H1 (cell line): ENCODE measurements around the gene CNN3. TPM values are rescaled to one million over a fixed set of nuclear protein-coding genes. Genes with fewer than 3 reads are reported as not detected.

Experiments used
- CTCF ChIA-PET: fragments of 300-600 bp; sonication (Branson Sonifier 250); formaldehyde crosslinking; loops from one replicate; lab custom pipeline; 2021; ENCODE audit not compliant: partially characterized antibody; lab: Charles Lee
- POLR2A ChIA-PET: fragments of 300-600 bp; sonication (Branson Sonifier 250); formaldehyde crosslinking; loops from one replicate; lab custom pipeline; 2021; ENCODE audit warnings: inconsistent platforms; ENCODE audit not compliant: partially characterized antibody; lab: Charles Lee
- DNase-seq, 2 experiments: peaks; one replicate each; pipeline versions ENCODE4 v3.0.0 to v3.0.0-alpha.2; 2010 to 2022; ENCODE audit warnings: low spot score in 2 of 2, low read depth in 1 of 2, mixed read lengths in 1 of 2
- FAIRE-seq: peaks from 2 replicates; lab custom pipeline; 2011; peaks lifted over from hg19 to GRCh38; lab: Jason Lieb, UNC
- H2AFZ ChIP-seq: 2 replicates; pipeline ENCODE4 v1.8.1; 2012; ENCODE audit warnings: low read length, inconsistent platforms
- H2AK5ac ChIP-seq: 2 replicates; pipeline ENCODE4 v1.6.1; 2013; ENCODE audit warnings: low read depth, low read length
- H2BK120ac ChIP-seq: replicated peaks from 2 replicates; pipeline ENCODE3; 2013; ENCODE audit warnings: low read depth, low read length, inconsistent platforms
- H2BK12ac ChIP-seq: 2 replicates; pipeline ENCODE4 v1.6.1; 2013; ENCODE audit warnings: low read depth, low read length
- H2BK15ac ChIP-seq: 2 replicates; pipeline ENCODE4 v1.6.1; 2013; ENCODE audit warnings: low read length
- H2BK20ac ChIP-seq: 2 replicates; pipeline ENCODE4 v1.6.1; 2013; ENCODE audit warnings: low read length
- H2BK5ac ChIP-seq: 2 replicates; pipeline ENCODE4 v1.6.1; 2013; ENCODE audit warnings: low read depth, low read length
- H3K14ac ChIP-seq: 2 replicates; pipeline ENCODE4 v1.6.1; 2013; ENCODE audit warnings: inconsistent platforms; ENCODE audit not compliant: insufficient read length
- H3K18ac ChIP-seq: 2 replicates; pipeline ENCODE4 v1.6.1; 2013; ENCODE audit warnings: low read length; ENCODE audit errors: extremely low read depth
- H3K23ac ChIP-seq: 2 replicates; pipeline ENCODE4 v1.6.1; 2013; ENCODE audit warnings: inconsistent platforms; ENCODE audit not compliant: insufficient read length
- H3K23me2 ChIP-seq: 2 replicates; pipeline ENCODE4 v1.6.1; 2013; ENCODE audit warnings: low read depth, low read length
- H3K27ac ChIP-seq: 2 replicates; pipeline ENCODE4 v1.6.1; 2011; ENCODE audit warnings: low read depth, low read length, inconsistent platforms
- H3K27me3 ChIP-seq, 4 experiments: replicated peaks in 1 of 4; 1 replicate in 1 of 4; 2 replicates in 3 of 4; pipeline versions ENCODE4 v1.6.1 to v1.8.1; 2011 to 2013; ENCODE audit warnings: low read length in 3 of 4, mild to moderate bottlenecking in 3 of 4, inconsistent platforms in 2 of 4, mixed read lengths in 2 of 4, moderate library complexity in 1 of 4; ENCODE audit not compliant: control insufficient read depth in 3 of 4, insufficient read depth in 3 of 4; ENCODE audit errors: extremely low read depth in 1 of 4
- H3K36me3 ChIP-seq, 4 experiments: 2 replicates each; pipeline versions ENCODE4 v1.6.1 to v1.8.1; 2011 to 2013; ENCODE audit warnings: mild to moderate bottlenecking in 4 of 4, low read length in 3 of 4, moderate library complexity in 2 of 4, control low read depth in 1 of 4, inconsistent platforms in 1 of 4; ENCODE audit not compliant: insufficient read depth in 4 of 4, control insufficient read depth in 2 of 4
- H3K4ac ChIP-seq: replicated peaks from 2 replicates; pipeline ENCODE3; 2013; ENCODE audit warnings: low read length, low read depth, mixed read lengths, inconsistent platforms; ENCODE audit not compliant: insufficient read length
- H3K4me1 ChIP-seq, 4 experiments: replicated peaks in 1 of 4; 1 replicate in 1 of 4; 2 replicates in 3 of 4; pipeline versions ENCODE4 v1.6.1 to v1.8.1; 2011 to 2013; ENCODE audit warnings: low read length in 3 of 4, inconsistent platforms in 2 of 4, mixed read lengths in 1 of 4; ENCODE audit not compliant: insufficient read depth in 4 of 4, control insufficient read depth in 3 of 4
- H3K4me2 ChIP-seq, 2 experiments: 2 replicates each; pipeline versions ENCODE4 v1.6.1 to v1.8.1; 2011 to 2013; ENCODE audit warnings: low read depth in 2 of 2, low read length in 2 of 2, control low read depth in 1 of 2, inconsistent platforms in 1 of 2, mild to moderate bottlenecking in 1 of 2; ENCODE audit not compliant: insufficient read depth in 1 of 2
- H3K4me3 ChIP-seq, 4 experiments: fragments of 200-600, 300-600 bp in 1 of 4; sonication (generic), shearing (Covaris generic), sonication (Bioruptor Twin) in 1 of 4; 2 replicates each; pipeline versions ENCODE4 v1.5.1 to v1.8.1; 2011 to 2016; ENCODE audit warnings: low read length in 4 of 4, low read depth in 3 of 4, control low read depth in 2 of 4, inconsistent platforms in 2 of 4, mild to moderate bottlenecking in 2 of 4, mixed read lengths in 1 of 4, moderate library complexity in 1 of 4; ENCODE audit not compliant: insufficient read depth in 2 of 4; ENCODE audit errors: extremely low read depth in 1 of 4
- H3K56ac ChIP-seq: replicated peaks from 2 replicates; pipeline ENCODE3; 2013; ENCODE audit warnings: low read depth, mild to moderate bottlenecking, mixed read lengths, low read length, inconsistent platforms; ENCODE audit not compliant: insufficient read length
- H3K79me1 ChIP-seq: 2 replicates; pipeline ENCODE4 v1.6.1; 2013; ENCODE audit warnings: low read depth, low read length, control low read depth
- H3K79me2 ChIP-seq, 2 experiments: 2 replicates each; pipeline versions ENCODE4 v1.6.1 to v1.8.1; 2012 to 2013; ENCODE audit warnings: low read length in 2 of 2, mild to moderate bottlenecking in 2 of 2, inconsistent platforms in 1 of 2; ENCODE audit not compliant: insufficient read depth in 2 of 2, control insufficient read depth in 1 of 2
- H3K9ac ChIP-seq, 4 experiments: replicated peaks in 1 of 4; 1 replicate in 1 of 4; 2 replicates in 3 of 4; pipeline versions ENCODE4 v1.6.1 to v1.8.1; 2011 to 2013; ENCODE audit warnings: low read depth in 3 of 4, low read length in 3 of 4, control low read depth in 2 of 4, mild to moderate bottlenecking in 2 of 4, moderate library complexity in 2 of 4, inconsistent platforms in 1 of 4; ENCODE audit errors: extremely low read depth in 1 of 4
- H3K9me3 ChIP-seq, 2 experiments: 2 replicates each; pipeline versions ENCODE4 v1.6.1 to v1.8.1; 2012 to 2013; ENCODE audit warnings: mild to moderate bottlenecking in 2 of 2, moderate library complexity in 2 of 2, control low read depth in 1 of 2, inconsistent platforms in 1 of 2, low read depth in 1 of 2, low read length in 1 of 2, mixed read lengths in 1 of 2; ENCODE audit not compliant: insufficient read depth in 2 of 2
- H4K20me1 ChIP-seq, 2 experiments: replicated peaks in 1 of 2; 2 replicates each; pipeline versions ENCODE3 to v1.8.1; 2011 to 2013; ENCODE audit warnings: inconsistent platforms in 2 of 2, low read length in 2 of 2, mild to moderate bottlenecking in 1 of 2; ENCODE audit not compliant: insufficient read depth in 2 of 2, control insufficient read depth in 1 of 2
- H4K5ac ChIP-seq: 2 replicates; pipeline ENCODE4 v1.6.1; 2013; ENCODE audit warnings: low read length, low read depth, mixed read lengths, inconsistent platforms; ENCODE audit not compliant: insufficient read length
- H4K8ac ChIP-seq: 2 replicates; pipeline ENCODE4 v1.8.0; 2013; ENCODE audit warnings: mild to moderate bottlenecking, moderate library complexity, low read length, inconsistent platforms; ENCODE audit not compliant: insufficient read depth; ENCODE audit errors: extremely low read depth
- H4K91ac ChIP-seq: replicated peaks from 2 replicates; pipeline ENCODE3; 2013; ENCODE audit warnings: low read length, mixed read lengths, inconsistent platforms; ENCODE audit not compliant: insufficient read length
- HDAC2 ChIP-seq, 2 experiments: fragments of 300-600 bp in 1 of 2; sonication (generic) in 1 of 2; IDR thresholded peaks; 2 replicates each; pipeline ENCODE4 v1.6.1; 2011 to 2012; ENCODE audit warnings: low read depth in 2 of 2, low read length in 2 of 2, mild to moderate bottlenecking in 2 of 2, moderate library complexity in 2 of 2, borderline replicate concordance in 1 of 2, inconsistent platforms in 1 of 2
- SUZ12 ChIP-seq: fragments of 200-600 bp; sonication (generic); IDR thresholded peaks from 2 replicates; pipeline ENCODE4 v1.6.1; 2012; ENCODE audit warnings: mild to moderate bottlenecking, inconsistent platforms, low read length, moderate library complexity, mixed read lengths
- WGBS, 2 experiments: shearing (Covaris generic) in 1 of 2; methylation state at CpG; one replicate each; pipeline versions ENCODE4 v1.1.6 to v1.1.7; 2013 to 2015; ENCODE audit warnings: low lambda C conversion rate in 2 of 2, mixed read lengths in 2 of 2, inconsistent platforms in 1 of 2, low coverage in 1 of 2, missing lambda C conversion rate in 1 of 2; ENCODE audit not compliant: insufficient replicate concordance in 2 of 2, insufficient coverage in 1 of 2, insufficient read length in 1 of 2; ENCODE audit errors: extremely low coverage in 1 of 2, missing lambda C conversion rate in 1 of 2; 5-methylcytosine and 5-hydroxymethylcytosine counted together
- polyA plus RNA-seq, 7 experiments: library from polyadenylated mRNA; depleted of rRNA in 3 of 7; stranded (reverse) in 5 of 7; unstranded in 2 of 7; fragments of >200 nt in 5 of 7; fragments of 200-250 nt in 2 of 7; gene quantifications; 1 replicate in 5 of 7; 2 replicates in 1 of 7; 4 replicates in 1 of 7; pipeline versions ENCODE4 v1.2.1 to v1.2.3, GENCODE V29; 2011 to 2013; ENCODE audit warnings: missing spikeins in 2 of 7, mixed read lengths in 2 of 7
- total RNA-seq: library from RNA; stranded (reverse); fragmentation: NEBNext Ultra II Directional; extraction: Animal tissue kit (Norgen Biotek cat#: 25700); gene quantifications from 2 replicates; pipeline ENCODE4 v1.2.1, GENCODE V29; 2021

CNN3 gene
- total and polyA plus RNA-seq, 2 of the 8 experiments (the other 6 are each of a cell fraction or from before 2014, with no cell fraction given), result 134 to 266 TPM

DNA sequence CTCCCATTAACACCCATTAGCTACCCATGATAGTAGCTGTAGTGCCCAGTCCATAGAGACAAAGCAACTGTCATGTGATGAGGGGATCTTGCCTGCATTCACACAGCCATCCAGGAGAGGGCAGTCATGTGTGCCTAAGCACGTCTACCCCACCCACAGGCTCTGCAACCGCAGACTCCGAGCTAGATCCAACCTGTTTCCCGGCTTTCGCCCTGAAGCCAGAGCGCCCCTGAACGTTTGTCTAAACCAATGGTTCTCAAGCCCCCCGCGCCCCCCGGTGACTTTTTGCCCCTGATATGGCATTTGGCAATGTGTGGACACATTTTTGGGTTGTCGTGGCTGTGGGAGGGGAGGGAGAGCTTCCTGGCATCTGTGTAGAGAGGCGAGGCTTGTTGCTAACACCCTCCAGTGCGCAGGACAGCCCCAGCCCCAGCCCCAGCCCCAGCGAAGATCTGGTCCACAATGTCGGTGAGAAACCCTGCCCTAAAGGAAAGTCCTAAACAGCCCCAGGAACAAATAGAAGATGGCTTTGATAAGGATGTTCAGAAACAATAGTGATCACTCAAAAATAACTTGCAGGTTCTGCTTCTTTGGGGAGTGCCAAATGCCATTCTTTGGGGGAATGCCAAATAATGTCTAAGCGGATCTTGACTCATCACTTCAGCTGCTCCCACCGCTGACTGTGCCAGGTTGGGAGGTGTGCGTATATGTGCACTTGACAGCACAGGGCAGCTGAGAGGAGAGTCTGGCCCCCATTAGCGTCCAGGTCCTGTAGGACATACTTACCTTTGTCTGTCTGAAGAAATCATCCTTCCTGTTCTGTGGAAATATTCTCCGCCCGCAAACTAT is 72.2 kb downstream of the CNN3 start:
- no peak overlapping the region for H3K23ac ChIP-seq
- H3K9me3 ChIP-seq, result no peaks in the 10 kb centered on the region
- no peaks in the 10 kb centered on the region for H4K20me1 ChIP-seq
- no peaks in the 10 kb centered on the region for H3K79me2 ChIP-seq
- DNase-seq, result peak; percentile 61 to 78
- 0 out of 2 replicates have a peak overlapping the region, but pooled peaks have one; percentile 20 for H2AK5ac ChIP-seq
- no peak overlapping the region for H3K4ac ChIP-seq
- H3K9ac ChIP-seq, result 0 out of 7 replicates have a peak overlapping the region, but pooled peaks of 1 of the 4 experiments have one; percentile 32
- H3K27me3 ChIP-seq, result peaks cover 0 to 5% (median 2%) of the 10 kb centered on the region in 4 experiments; a peak in 3 of 7 replicates
- H2AFZ ChIP-seq, result peak overlapping the region; percentile 70; the same call in 1 of the 2 replicates
- H3K36me3 ChIP-seq, result no peaks in the 10 kb centered on the region
- no peak overlapping the region for H2BK20ac ChIP-seq
- H4K91ac ChIP-seq, result peak overlapping the region; percentile 87
- H3K79me1 ChIP-seq, result no peaks in the 10 kb centered on the region
- no peak overlapping the region for H3K18ac ChIP-seq
- no peak overlapping the region for H2BK5ac ChIP-seq
- H3K23me2 ChIP-seq, result no peaks in the 10 kb centered on the region
- POLR2A ChIA-PET, result interaction anchor here (0.9 to 2.0 kb wide), 9 partner anchors 9 to 379 kb away, joined by 3 to 6 read pairs (median 4); partner anchors contain the start of gene CNN3
- H3K4me1 ChIP-seq, result peaks cover 0 to 6% (median under 1%) of the 10 kb centered on the region in 4 experiments; a peak in 3 of 7 replicates
- no peak overlapping the region for H2BK120ac ChIP-seq
- no peak overlapping the region for H2BK15ac ChIP-seq
- 35% methylated on average over 18 of the region's 21 CpGs; no CpG with 5 or more reads in 1 of the 2 experiments for WGBS, 2 experiments
- peak overlapping the region in 3 of 4 experiments; percentile 16 to 52 (median 25); a peak in 4 of 8 replicates for H3K4me3 ChIP-seq
- peak; percentile 99 for FAIRE-seq
- H4K8ac ChIP-seq, result peak overlapping the region; percentile 90; the same call in 1 of the 2 replicates
- peak overlapping the region; percentile 4 to 73; a peak in 3 of 4 replicates for H3K4me2 ChIP-seq
- no peak overlapping the region for H3K14ac ChIP-seq
- CTCF ChIA-PET, result interaction anchor here (0.6 to 5.1 kb wide), 74 partner anchors 8 to 1251 kb away, joined by 3 to 55 read pairs (median 6); partner anchors contain the start of genes CNN3, RWDD3, SLC44A3 and TLCD4
- H2BK12ac ChIP-seq, result peak overlapping the region; percentile 29; the same call in 1 of the 2 replicates
- no peak overlapping the region for H3K27ac ChIP-seq
- H3K56ac ChIP-seq, result no peak overlapping the region
- no peak overlapping the region for H4K5ac ChIP-seq
- TF ChIP-seq HDAC2 (IDR thresholded peaks at IDR 0.05; ENCODE audit: borderline replicate concordance in 1 of 2, low read depth in 2 of 2, low read length in 2 of 2), result no peak
- TF ChIP-seq SUZ12, result no peak
